K562 (cell line): ENCODE results near the gene NPAS2. TPM values are rescaled to one million over a fixed set of nuclear protein-coding genes. Genes with fewer than 3 reads are reported as not detected.

Source experiments
- ATAC-seq: fragments of 200-7000 bp; cut with Tn5 transposase; 3 replicates; pipeline ENCODE4 v1.9.1; 2020; ENCODE audit warnings: moderate library complexity
- BruUV-seq: library from RNA; stranded (reverse); fragments of 400-500 nt; replicated peaks from 2 replicates; lab custom pipeline; 2021; lab: Mats Ljungman, UMichigan
- CTCF ChIA-PET: fragments of 300-600 bp; formaldehyde crosslinking; extraction: SDS; loops from one replicate; lab custom pipeline; 2021; ENCODE audit warnings: low intra/inter-chr PET ratio; lab: Yijun Ruan, JAX
- POLR2A ChIA-PET: fragments of 300-600, 350-650 bp; sonication (Branson Sonifier 250); formaldehyde crosslinking; extraction: SDS; loops from one replicate; lab custom pipeline; 2021; ENCODE audit warnings: antibody characterized with exemption, inconsistent platforms; lab: Yijun Ruan, JAX
- DNase-seq, 4 experiments: peaks; one replicate each; pipeline versions ENCODE4 v3.0.0 to v3.0.0-alpha.2; 2011 to 2018; ENCODE audit warnings: low spot score in 3 of 4, mixed read lengths in 3 of 4; ENCODE audit errors: extremely low read depth in 1 of 4
- FAIRE-seq: peaks from 2 replicates; lab custom pipeline; 2011; peaks lifted over from hg19 to GRCh38; lab: Jason Lieb, UNC
- H2AFZ ChIP-seq: 2 replicates; pipeline ENCODE4 v1.6.0; 2011; ENCODE audit warnings: low read depth, low read length, control low read depth, inconsistent platforms
- H3K27ac ChIP-seq: fragments of 200-600 bp; 3 replicates; pipeline ENCODE4 v1.8.0; 2011; ENCODE audit warnings: low read depth, mild to moderate bottlenecking, control low read depth, inconsistent platforms, low read length, moderate library complexity, mixed read lengths; ENCODE audit errors: extremely low read depth
- H3K27me3 ChIP-seq, 2 experiments: fragments of 300-600 bp in 1 of 2; 2 replicates in 1 of 2; 3 replicates in 1 of 2; pipeline versions ENCODE4 v1.6.0 to v1.8.0; 2011; ENCODE audit warnings: inconsistent platforms in 2 of 2, low read length in 2 of 2, mild to moderate bottlenecking in 1 of 2, mixed read lengths in 1 of 2, moderate library complexity in 1 of 2; ENCODE audit not compliant: control insufficient read depth in 2 of 2, insufficient read depth in 2 of 2
- H3K36me3 ChIP-seq: fragments of 300-600 bp; 3 replicates; pipeline ENCODE4 v1.8.0; 2011; ENCODE audit warnings: mild to moderate bottlenecking, low read length, inconsistent platforms; ENCODE audit not compliant: control insufficient read depth, insufficient read depth
- H3K4me1 ChIP-seq, 2 experiments: fragments of 200-600 bp in 1 of 2; replicated peaks in 1 of 2; 2 replicates in 1 of 2; 3 replicates in 1 of 2; pipeline versions ENCODE4 v1.5.1 to v1.8.0; 2011; ENCODE audit warnings: inconsistent platforms in 2 of 2, low read length in 2 of 2, mild to moderate bottlenecking in 1 of 2, mixed read lengths in 1 of 2, moderate library complexity in 1 of 2; ENCODE audit not compliant: control insufficient read depth in 2 of 2, insufficient read depth in 2 of 2
- H3K4me2 ChIP-seq: 2 replicates; pipeline ENCODE4 v1.6.1; 2011; ENCODE audit warnings: low read length, control low read depth, inconsistent platforms, mixed read lengths; ENCODE audit not compliant: insufficient read depth
- H3K4me3 ChIP-seq: fragments of 200-600 bp; sonication (generic), shearing (Covaris generic); 2 replicates; pipeline ENCODE4 v1.5.1; 2016; ENCODE audit warnings: control low read depth, inconsistent platforms
- H3K79me2 ChIP-seq: fragments of 200-600 bp; 3 replicates; pipeline ENCODE4 v1.8.0; 2011; ENCODE audit warnings: low read length, inconsistent platforms; ENCODE audit not compliant: control insufficient read depth, insufficient read depth
- H3K9ac ChIP-seq, 2 experiments: 2 replicates each; pipeline versions ENCODE4 v1.6.0 to v1.6.1; 2011; ENCODE audit warnings: low read depth in 2 of 2, low read length in 2 of 2, control low read depth in 1 of 2, inconsistent platforms in 1 of 2, mild to moderate bottlenecking in 1 of 2, mixed read lengths in 1 of 2; ENCODE audit not compliant: insufficient read depth in 1 of 2
- H3K9me1 ChIP-seq: one replicate; pipeline ENCODE4 v1.6.0; 2011; ENCODE audit warnings: inconsistent platforms, mild to moderate bottlenecking, low read length, moderate library complexity; ENCODE audit not compliant: control insufficient read depth, insufficient read depth
- H3K9me3 ChIP-seq: replicated peaks from 2 replicates; pipeline ENCODE4 v1.5.1; 2011; ENCODE audit warnings: low read depth, low read length, inconsistent platforms; ENCODE audit not compliant: control insufficient read depth, insufficient read depth
- H4K20me1 ChIP-seq: replicated peaks from 2 replicates; pipeline ENCODE4 v1.6.1; 2011; ENCODE audit warnings: low read length, inconsistent platforms, mixed read lengths; ENCODE audit not compliant: control insufficient read depth, insufficient read depth
- ARNT ChIP-seq, 2 experiments: fragments of 450-650 bp; IDR thresholded peaks; 2 replicates each; pipeline ENCODE4 v1.6.1; 2016; ENCODE audit warnings: mild to moderate bottlenecking in 1 of 2
- ID3 ChIP-seq, 2 experiments: fragments of 250-450 bp in 1 of 2; fragments of 450-650 bp in 1 of 2; sonication (Bioruptor Pico) in 1 of 2; IDR thresholded peaks; 2 replicates each; pipeline versions ENCODE4 v1.6.1 to v1.8.0; 2016 to 2021; ENCODE audit warnings: mild to moderate bottlenecking in 2 of 2, moderate library complexity in 2 of 2, missing compliant biosample characterization in 1 of 2, missing genetic modification characterization in 1 of 2
- PRMT5 ChIP-seq: sonication (generic); formaldehyde crosslinking; IDR thresholded peaks from 2 replicates; pipeline ENCODE4 v1.5.0; 2020; ENCODE audit warnings: missing genetic modification reagents
- SIX5 ChIP-seq, 2 experiments: IDR thresholded peaks; 2 replicates each; pipeline ENCODE4 v1.6.1; 2011; ENCODE audit warnings: low read length in 2 of 2, borderline replicate concordance in 1 of 2, low read depth in 1 of 2, mild to moderate bottlenecking in 1 of 2, moderate library complexity in 1 of 2; ENCODE audit not compliant: insufficient read depth in 1 of 2
- SMARCA4 ChIP-seq: fragments of 450-650 bp; IDR thresholded peaks from 2 replicates; pipeline ENCODE4 v1.6.1; 2016
- SMARCE1 ChIP-seq: fragments of 450-650 bp; IDR thresholded peaks from 2 replicates; pipeline ENCODE4 v1.7.1; 2016; ENCODE audit warnings: mild to moderate bottlenecking
- TSC22D4 ChIP-seq: fragments of 450-650 bp; IDR thresholded peaks from 2 replicates; pipeline ENCODE4 v1.6.1; 2016; ENCODE audit warnings: missing genetic modification characterization, missing biosample characterization, control low read depth
- ZBTB12 ChIP-seq: fragments of 250-450 bp; sonication (Bioruptor Pico); IDR thresholded peaks from 2 replicates; pipeline ENCODE4 v1.4.0; 2020
- ZBTB5 ChIP-seq: fragments of 450-650 bp; IDR thresholded peaks from 2 replicates; pipeline ENCODE4 v1.6.1; 2017; ENCODE audit warnings: antibody characterized with exemption
- ZNF121 ChIP-seq: sonication (generic); formaldehyde crosslinking; conservative IDR thresholded peaks from 2 replicates; pipeline ENCODE4 v1.8.0; 2022; ENCODE audit warnings: missing genetic modification reagents
- WGBS: fragments of 100-300 bp; shearing (Covaris generic); methylation state at CpG from one replicate; pipeline ENCODE4 v1.1.6; 2016; ENCODE audit warnings: low coverage, mixed read lengths; ENCODE audit not compliant: insufficient coverage; ENCODE audit errors: missing lambda C conversion rate; 5-methylcytosine and 5-hydroxymethylcytosine counted together
- in situ Hi-C: fragments of 300-500 bp; cut with MboI; formaldehyde crosslinking; loops from 4 replicates; pipeline ENCODE4 v1.15.0; 2018; ENCODE audit warnings: inconsistent platforms, mixed read lengths
- intact Hi-C: fragments of 100-400 bp; cut with micrococcal nuclease; formaldehyde crosslinking; loops from 2 replicates; pipeline ENCODE4 v1.14.2; 2022
- polyA plus RNA-seq, 8 experiments: library from polyadenylated mRNA; depleted of rRNA in 4 of 8; stranded (reverse) in 5 of 8; unstranded in 3 of 8; fragments of >200 nt; fragmentation: Nextera tagmentation in 2 of 8; fragmentation: Illumina TruSeq in 1 of 8; extraction: Ambion mirVana in 2 of 8; extraction: Trizol in 1 of 8; gene quantifications; 2 replicates each; pipeline versions ENCODE4 v1.2.1 to v1.2.3, GENCODE V29; 2011 to 2014; ENCODE audit warnings: inconsistent platforms in 1 of 8, missing spikeins in 1 of 8
- total RNA-seq, 7 experiments: library from RNA; depleted of rRNA in 6 of 7; stranded (reverse); fragments of >200 nt in 6 of 7; fragmentation: Illumina TruSeq in 2 of 7; extraction: Trizol in 2 of 7; gene quantifications; 2 replicates each; pipeline versions ENCODE4 v1.2.1 to v1.2.3, GENCODE V29; 2011 to 2021; ENCODE audit warnings: low replicate concordance in 1 of 7

The NPAS2 gene
- total and polyA plus RNA-seq, 9 of the 15 experiments (the other 6 are each of a cell fraction or from before 2014, with no cell fraction given), result 0.06 to 0.29 (median 0.07) TPM; not detected in 5

- WGBS, result 6% methylated on average over 9 of the region's 9 CpGs
- Histone ChIP-seq H2AFZ (no peak overlapping the region), H4K20me1 (no peaks in the 10 kb centered on the region), H3K36me3 (no peaks in the 10 kb centered on the region), H3K27ac (no peak overlapping the region), H3K9me1 (no peaks in the 10 kb centered on the region), H3K9me3 (no peaks in the 10 kb centered on the region), H3K27me3 (peaks cover 20 to 72% of the 10 kb centered on the region in 2 experiments), H3K79me2 (no peaks in the 10 kb centered on the region)
- no peak for FAIRE-seq
- in situ Hi-C loops, result no loop called here
- CTCF ChIA-PET, result no interaction called here
- no peak for DNase-seq
- intact Hi-C loops, result no loop called here
- BruUV-seq, result no TSS peak
- POLR2A ChIA-PET, result interaction anchor here (0.5 to 2.3 kb wide), 4 partner anchors 9 to 98 kb away, joined by 3 to 6 read pairs (median 4); no protein-coding TSS in a partner anchor
- no peak for ATAC-seq
- no peak for TF ChIP-seq ZBTB12 (CRISPR knock-in tag)
- TF ChIP-seq TSC22D4, result no peak
- no peak for TF ChIP-seq ARNT (IDR thresholded peaks at IDR 0.05)
- TF ChIP-seq SMARCE1, result no peak
- TF ChIP-seq PRMT5, result no peak
- no peak for TF ChIP-seq ZNF121 (CRISPR knock-in tag)
- TF ChIP-seq SIX5 (IDR thresholded peaks at IDR 0.05; ENCODE audit: borderline replicate concordance in 1 of 2, insufficient read depth in 1 of 2, low read depth in 1 of 2, low read length in 2 of 2), result no peak
- no peak for TF ChIP-seq ZBTB5
- TF ChIP-seq ID3 (CRISPR knock-in tag; IDR thresholded peaks at IDR 0.05), result no peak
- TF ChIP-seq ID3 (tag; IDR thresholded peaks at IDR 0.05), result no peak
- TF ChIP-seq SMARCA4, result no peak
- TF ChIP-seq, all 486 proteins: peak for 0
- no peaks in the 10 kb centered on the region for H3K4me1 ChIP-seq
- H3K4me2 ChIP-seq, result no peak overlapping the region
- H3K4me3 ChIP-seq, result no peak overlapping the region
- H3K9ac ChIP-seq, result no peak overlapping the region
These were observed 85.3 kb downstream of the NPAS2 start for GRCh38 chr2:100905132-100905805.
